Dendritic cell treated with granulocyte-macrophage colony-stimulating factor and Interleukin-4, amounts not matched to agents 40 ng/mL and 50 ng/mL, for 4 days (primary cell): Measurements from ENCODE around the gene FYN.

ENCODE experiments used
- H3K27ac Mint-ChIP-seq: one replicate; pipeline ENCODE4 v1.8.0; 2022; ENCODE audit warnings: mild to moderate bottlenecking, mixed read lengths
- H3K27me3 Mint-ChIP-seq: one replicate; pipeline ENCODE4 v1.8.0; 2022; ENCODE audit warnings: mild to moderate bottlenecking, mixed read lengths
- H3K36me3 Mint-ChIP-seq: one replicate; pipeline ENCODE4 v1.8.0; 2022; ENCODE audit warnings: low read depth, mixed read lengths
- H3K4me1 Mint-ChIP-seq: one replicate; pipeline ENCODE4 v1.8.0; 2022; ENCODE audit warnings: low read depth, mixed read lengths
- H3K4me3 Mint-ChIP-seq: one replicate; pipeline ENCODE4 v1.8.0; 2022; ENCODE audit warnings: mild to moderate bottlenecking, moderate library complexity, mixed read lengths
- H3K9me3 Mint-ChIP-seq: one replicate; pipeline ENCODE4 v1.8.0; 2022; ENCODE audit warnings: mixed read lengths
- intact Hi-C: fragments of 100-400 bp; cut with micrococcal nuclease; formaldehyde crosslinking; loops from one replicate; pipeline ENCODE4 v1.15.0; 2022

Gene FYN

GRCh38 chr6:111758608-111759329 is 114.5 kb downstream of the FYN start:
- no peak overlapping the region for H3K4me3 Mint-ChIP-seq
- H3K27ac Mint-ChIP-seq = peak overlapping the region; percentile 12
- intact Hi-C loops = no loop called here
- no peaks in the 10 kb centered on the region for H3K27me3 Mint-ChIP-seq
- H3K36me3 Mint-ChIP-seq = no peaks in the 10 kb centered on the region
- no peaks in the 10 kb centered on the region for H3K9me3 Mint-ChIP-seq
- peaks cover 53% of the 10 kb centered on the region for H3K4me1 Mint-ChIP-seq

- no peaks in the 10 kb centered on the region for H3K27me3 Mint-ChIP-seq
- no peak overlapping the region for H3K4me3 Mint-ChIP-seq
- H3K27ac Mint-ChIP-seq = no peak overlapping the region
- peaks cover 51% of the 10 kb centered on the region for H3K4me1 Mint-ChIP-seq
- intact Hi-C loops = no loop called here
- H3K9me3 Mint-ChIP-seq = no peaks in the 10 kb centered on the region
- no peaks in the 10 kb centered on the region for H3K36me3 Mint-ChIP-seq
Observed at GRCh38 chr6:111757342-111757741, 115.9 kb downstream of the FYN start.

- H3K9me3 Mint-ChIP-seq = no peaks in the 10 kb centered on the region
- no peak overlapping the region for H3K4me3 Mint-ChIP-seq
- H3K27me3 Mint-ChIP-seq = no peaks in the 10 kb centered on the region
- intact Hi-C loops = no loop called here
- H3K4me1 Mint-ChIP-seq = peaks cover 23% of the 10 kb centered on the region
- no peak overlapping the region for H3K27ac Mint-ChIP-seq
- no peaks in the 10 kb centered on the region for H3K36me3 Mint-ChIP-seq
Observed at GRCh38 chr6:111754423-111754822, 118.8 kb downstream of the FYN start.

GRCh38 chr6:111753573-111753972 is 119.7 kb downstream of the FYN start:
- Mint-ChIP-seq H3K36me3 (no peaks in the 10 kb centered on the region), H3K27me3 (no peaks in the 10 kb centered on the region), H3K27ac (peak overlapping the region; percentile 25), H3K4me1 (peaks cover 15% of the 10 kb centered on the region), H3K9me3 (no peaks in the 10 kb centered on the region), H3K4me3 (no peak overlapping the region)
- intact Hi-C loops = no loop called here

- H3K36me3 Mint-ChIP-seq = no peaks in the 10 kb centered on the region
- H3K4me3 Mint-ChIP-seq = no peak overlapping the region
- intact Hi-C loops = no loop called here
- no peaks in the 10 kb centered on the region for H3K9me3 Mint-ChIP-seq
- no peaks in the 10 kb centered on the region for H3K27me3 Mint-ChIP-seq
- peaks cover 11% of the 10 kb centered on the region for H3K4me1 Mint-ChIP-seq
- H3K27ac Mint-ChIP-seq = no peak overlapping the region
Observed at GRCh38 chr6:111752476-111752875, 120.8 kb downstream of the FYN start.

GRCh38 chr6:111750753-111751673 is 122.2 kb downstream of the FYN start:
- Mint-ChIP-seq H3K9me3 (no peaks in the 10 kb centered on the region), H3K36me3 (no peaks in the 10 kb centered on the region), H3K27ac (no peak overlapping the region), H3K4me3 (no peak overlapping the region), H3K27me3 (no peaks in the 10 kb centered on the region), H3K4me1 (peaks cover 8% of the 10 kb centered on the region)
- intact Hi-C loops = no loop called here

GRCh38 chr6:111750153-111750552 is 123.1 kb downstream of the FYN start:
- Mint-ChIP-seq H3K9me3 (no peaks in the 10 kb centered on the region), H3K36me3 (no peaks in the 10 kb centered on the region), H3K27me3 (no peaks in the 10 kb centered on the region), H3K27ac (no peak overlapping the region), H3K4me1 (peaks cover 8% of the 10 kb centered on the region), H3K4me3 (no peak overlapping the region)
- intact Hi-C loops = no loop called here

GRCh38 chr6:111748231-111748647 is 125.0 kb downstream of the FYN start:
- Mint-ChIP-seq H3K27ac (no peak overlapping the region), H3K9me3 (no peaks in the 10 kb centered on the region), H3K4me1 (peaks cover 1% of the 10 kb centered on the region), H3K4me3 (no peak overlapping the region), H3K36me3 (no peaks in the 10 kb centered on the region), H3K27me3 (no peaks in the 10 kb centered on the region)
- intact Hi-C loops = no loop called here

- intact Hi-C loops = no loop called here
- H3K36me3 Mint-ChIP-seq = no peaks in the 10 kb centered on the region
- no peaks in the 10 kb centered on the region for H3K9me3 Mint-ChIP-seq
- H3K27me3 Mint-ChIP-seq = no peaks in the 10 kb centered on the region
- H3K4me1 Mint-ChIP-seq = no peaks in the 10 kb centered on the region
- H3K27ac Mint-ChIP-seq = no peak overlapping the region
- no peak overlapping the region for H3K4me3 Mint-ChIP-seq
Observed at GRCh38 chr6:111747829-111748228, 125.4 kb downstream of the FYN start.

GRCh38 chr6:111747396-111747795 is 125.9 kb downstream of the FYN start:
- intact Hi-C loops = no loop called here
- Mint-ChIP-seq H3K27ac (no peak overlapping the region), H3K4me3 (no peak overlapping the region), H3K4me1 (no peaks in the 10 kb centered on the region), H3K9me3 (no peaks in the 10 kb centered on the region), H3K36me3 (no peaks in the 10 kb centered on the region), H3K27me3 (no peaks in the 10 kb centered on the region)

- Mint-ChIP-seq H3K4me1 (no peaks in the 10 kb centered on the region), H3K27ac (no peak overlapping the region), H3K36me3 (no peaks in the 10 kb centered on the region), H3K9me3 (no peaks in the 10 kb centered on the region), H3K27me3 (no peaks in the 10 kb centered on the region), H3K4me3 (no peak overlapping the region)
- intact Hi-C loops = no loop called here
Observed at GRCh38 chr6:111746983-111747382, 126.3 kb downstream of the FYN start.

GRCh38 chr6:111745636-111746035 is 127.6 kb downstream of the FYN start:
- peaks cover 3% of the 10 kb centered on the region for H3K36me3 Mint-ChIP-seq
- no peak overlapping the region for H3K4me3 Mint-ChIP-seq
- no peaks in the 10 kb centered on the region for H3K9me3 Mint-ChIP-seq
- peaks cover 2% of the 10 kb centered on the region for H3K4me1 Mint-ChIP-seq
- H3K27me3 Mint-ChIP-seq = peaks cover under 1% of the 10 kb centered on the region
- no peak overlapping the region for H3K27ac Mint-ChIP-seq
- intact Hi-C loops = no loop called here

- peaks cover 6% of the 10 kb centered on the region for H3K36me3 Mint-ChIP-seq
- no peak overlapping the region for H3K27ac Mint-ChIP-seq
- no peak overlapping the region for H3K4me3 Mint-ChIP-seq
- peaks cover 4% of the 10 kb centered on the region for H3K27me3 Mint-ChIP-seq
- peaks cover 6% of the 10 kb centered on the region for H3K4me1 Mint-ChIP-seq
- H3K9me3 Mint-ChIP-seq = no peaks in the 10 kb centered on the region
- intact Hi-C loops = no loop called here
Observed at GRCh38 chr6:111745186-111745585, 128.1 kb downstream of the FYN start.

GRCh38 chr6:111743862-111744692 is 129.2 kb downstream of the FYN start:
- H3K9me3 Mint-ChIP-seq = no peaks in the 10 kb centered on the region
- peaks cover 13% of the 10 kb centered on the region for H3K4me1 Mint-ChIP-seq
- peaks cover 4% of the 10 kb centered on the region for H3K27me3 Mint-ChIP-seq
- H3K27ac Mint-ChIP-seq = no peak overlapping the region
- H3K4me3 Mint-ChIP-seq = no peak overlapping the region
- intact Hi-C loops = no loop called here
- H3K36me3 Mint-ChIP-seq = peaks cover 6% of the 10 kb centered on the region
